Right ventricle myocardium inferior (tissue), 1 donor: ENCODE data around the gene CCDC74A. TPM values are rescaled to one million over a fixed set of nuclear protein-coding genes. Genes with fewer than 3 reads are reported as not detected.
A peak's percentile ranks its signal among the peaks of the same experiment; 100 is the strongest.
"Not testable (repeated sequence)": the region's sequence is repeated elsewhere in the genome, so short reads cannot be mapped to it uniquely, and the experiment has no call there.

Experiments
- ATAC-seq: fragments of 200-7000 bp; cut with Tn5 transposase; one replicate; pipeline ENCODE4 v1.9.1; 2020; ENCODE audit warnings: mild to moderate bottlenecking, moderate library complexity
- DNase-seq: peaks from one replicate; pipeline ENCODE4 v3.0.0; 2021; ENCODE audit errors: missing footprints
- intact Hi-C: fragments of 100-400 bp; cut with DNase I; formaldehyde crosslinking; loops from one replicate; pipeline ENCODE4 v1.11.0; 2022
- total RNA-seq: library from RNA; stranded (reverse); fragmentation: NEBNext Ultra II Directional; extraction: Animal tissue kit (Norgen Biotek cat#: 25700); gene quantifications from one replicate; pipeline ENCODE4 v1.2.1, GENCODE V29; 2021
- donor health status: DM: no; HTN: yes; CAD: no; lungs with severe emphysema.

CCDC74A gene
- total RNA-seq, 1 donor from 2014 or later = 0.65 TPM

DNA sequence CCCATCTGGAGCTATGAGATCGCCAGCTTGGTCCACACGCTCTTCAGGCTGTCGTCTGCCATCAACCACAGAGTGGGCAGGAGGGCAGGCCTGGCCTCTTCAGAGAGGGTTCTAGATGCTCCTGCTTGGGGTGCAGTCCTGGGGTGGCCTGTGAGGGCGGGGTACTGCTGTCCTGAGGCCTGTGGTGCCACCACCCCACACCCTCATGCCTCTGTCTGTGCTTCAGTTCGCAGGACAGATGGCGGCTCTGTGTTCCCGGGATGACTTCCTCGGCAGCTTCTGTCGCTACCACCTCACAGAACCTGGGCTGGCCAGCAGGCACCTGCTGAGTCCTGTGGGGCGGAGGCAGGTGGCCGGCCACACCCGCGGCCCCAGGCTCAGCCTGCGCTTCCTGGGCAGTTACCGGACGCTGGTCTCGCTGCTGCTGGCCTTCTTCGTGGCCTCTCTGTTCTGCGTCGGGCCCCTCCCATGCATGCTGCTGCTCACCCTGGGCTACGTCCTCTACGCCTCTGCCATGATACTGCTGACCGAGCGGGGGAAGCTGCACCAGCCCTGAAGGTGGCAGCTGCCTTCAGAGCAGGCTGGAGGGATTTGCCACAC lies 7.7 kb upstream of the CCDC74A start:
- intact Hi-C loops = loop anchor here (5.0 kb wide), 1 partner anchor 108 kb away; no protein-coding TSS in a partner anchor
- DNase-seq, ATAC-seq: not testable (repeated sequence)

DNA sequence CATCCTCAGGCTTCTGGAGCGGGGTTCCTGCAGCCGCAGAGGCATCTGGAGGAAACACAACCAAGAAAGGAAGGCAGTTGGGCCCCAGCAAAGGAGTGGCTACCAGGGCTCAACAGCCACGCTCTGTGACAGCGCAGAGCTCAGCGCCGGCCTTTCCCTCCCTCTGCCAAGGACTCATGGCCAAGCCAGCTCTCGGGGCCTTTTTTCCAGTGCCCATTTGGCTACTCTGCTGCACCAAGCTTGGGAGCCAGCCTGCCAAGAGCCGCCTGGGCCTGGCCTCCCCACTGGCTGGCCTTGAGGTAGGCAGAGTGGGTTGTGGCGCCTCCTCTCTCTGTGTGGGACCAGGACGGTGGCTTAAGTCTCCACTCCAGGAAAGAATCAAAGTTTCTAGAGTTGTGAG lies 7.2 kb upstream of the CCDC74A start:
- no peak for ATAC-seq
- DNase-seq = peak; percentile 59
- intact Hi-C loops = no loop called here

DNA sequence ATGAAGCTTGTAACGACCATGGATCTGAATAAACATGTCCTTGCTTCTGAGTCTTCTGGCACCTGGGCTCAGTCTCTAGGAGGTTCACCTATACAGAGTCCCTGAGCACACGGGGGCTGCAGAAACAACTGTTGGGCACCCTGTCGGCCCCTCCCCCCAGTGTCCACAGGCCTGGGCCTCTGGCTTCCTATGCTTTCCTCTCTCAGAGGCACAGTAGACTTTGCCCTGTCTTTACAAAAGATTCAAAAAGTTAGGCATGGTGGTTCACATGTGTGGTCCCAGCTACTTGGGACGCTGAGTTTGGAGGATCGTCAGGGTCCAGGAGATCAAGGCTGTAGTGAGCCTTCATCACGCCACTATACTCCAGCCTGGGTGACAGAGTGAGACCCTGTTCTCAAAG lies 6.2 kb upstream of the CCDC74A start:
- DNase-seq, intact Hi-C loops, ATAC-seq: not testable (repeated sequence)

DNA sequence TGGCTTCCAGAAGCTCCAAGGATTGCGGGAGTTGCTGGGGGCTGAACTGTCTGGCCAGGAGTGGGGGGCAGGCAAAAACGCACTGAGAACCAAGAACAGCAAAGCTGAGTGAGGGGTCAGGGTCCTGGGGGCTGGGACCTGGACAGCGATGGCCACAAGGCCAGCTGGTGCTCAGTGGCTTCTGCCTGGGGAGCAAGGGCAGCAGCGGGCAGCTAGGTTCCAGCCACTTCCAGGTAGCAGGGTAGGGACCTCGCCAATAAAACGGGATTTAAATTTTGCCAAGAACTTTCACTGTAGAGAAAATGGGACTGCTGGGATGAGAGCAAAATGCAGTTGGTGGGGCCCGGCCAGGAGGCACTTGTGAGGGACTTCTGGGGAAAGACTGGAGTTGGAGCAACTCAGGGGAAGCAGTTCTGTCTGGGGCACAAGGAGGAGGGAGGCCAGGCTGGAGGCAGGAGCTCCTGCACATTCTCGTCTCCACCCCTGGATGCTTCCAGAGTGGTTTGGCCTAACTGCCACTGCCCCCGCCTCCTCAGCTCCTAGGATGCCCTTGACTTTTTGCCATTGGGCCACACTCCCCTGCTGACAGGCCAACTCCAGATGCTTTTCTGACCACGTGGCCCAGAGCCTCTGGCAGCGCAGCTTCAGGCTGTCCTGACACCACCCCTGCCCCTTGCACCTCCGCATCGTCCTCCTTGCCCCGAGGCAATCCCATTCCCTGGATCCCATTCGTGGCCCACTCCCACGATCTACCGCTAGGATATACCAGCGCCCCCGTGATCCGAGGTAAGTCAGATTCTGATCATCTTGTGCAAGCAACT lies 5.5 kb upstream of the CCDC74A start:
- intact Hi-C loops = no loop called here
- DNase-seq = peak; percentile 76
- peak; percentile 94 for ATAC-seq

DNA sequence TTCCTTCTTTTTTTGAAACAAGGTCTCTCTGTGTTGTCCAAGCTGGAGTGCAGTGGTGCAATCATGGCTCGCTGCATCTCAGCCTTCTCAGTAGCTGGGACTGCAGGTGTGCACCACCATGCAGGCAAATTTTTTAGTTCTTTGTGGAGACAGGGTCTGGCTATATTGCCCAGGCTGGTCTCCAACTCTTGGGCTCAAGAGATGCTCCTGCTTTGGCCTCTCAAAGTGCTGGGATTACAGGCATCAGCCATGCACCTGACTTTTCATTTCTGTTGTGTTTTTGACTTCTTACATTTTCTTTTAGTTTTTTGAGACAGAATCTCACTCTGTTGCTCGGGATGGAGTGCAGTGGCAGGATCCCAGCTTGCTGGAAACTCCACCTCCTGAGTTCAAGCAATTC lies 2.4 kb upstream of the CCDC74A start:
- DNase-seq = not testable (repeated sequence)

DNA sequence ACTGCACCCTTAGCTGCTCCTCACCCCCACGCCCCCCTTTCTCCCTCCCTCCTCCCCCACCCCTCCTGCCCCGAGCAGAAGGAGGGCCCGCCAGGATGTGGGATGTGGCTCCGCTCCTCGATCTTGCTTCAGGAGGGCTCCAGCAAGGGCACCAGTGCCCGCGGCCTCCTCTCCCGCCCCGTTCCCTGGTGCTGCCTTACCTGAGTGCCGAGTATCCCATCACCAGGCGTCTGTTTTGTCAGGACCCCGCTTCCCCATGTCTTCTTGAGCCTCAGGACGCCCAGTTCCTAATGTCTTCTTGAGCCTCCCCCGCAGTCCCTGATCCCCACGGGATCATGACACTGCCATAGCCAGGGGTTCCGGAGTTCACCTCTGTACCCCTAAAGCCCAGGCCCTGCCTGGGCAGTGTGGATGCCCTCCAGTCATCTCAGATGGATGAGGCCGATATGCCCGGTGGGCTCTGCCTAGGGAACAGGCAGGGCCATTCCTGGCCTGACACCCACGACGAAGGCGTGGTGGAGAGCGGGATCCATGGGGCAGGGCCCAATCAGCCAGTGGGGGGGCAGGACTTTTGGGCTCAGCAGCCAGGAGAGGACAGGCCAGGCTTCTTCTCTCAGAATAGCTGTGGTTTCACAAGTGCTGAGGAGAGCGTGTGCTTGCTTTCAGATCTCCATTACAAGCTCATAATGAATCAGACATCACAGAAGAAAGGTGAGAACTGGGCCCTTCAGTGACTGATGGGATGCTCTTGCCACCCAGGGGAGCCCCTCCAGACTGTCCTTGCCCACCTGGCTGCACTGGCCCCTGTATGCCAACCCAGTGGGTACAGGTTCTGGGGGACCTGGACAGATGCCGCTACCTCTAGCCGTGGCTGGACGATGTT lies 1.5 kb downstream of the CCDC74A start:
- ATAC-seq, intact Hi-C loops, DNase-seq: not testable (repeated sequence)

More for the DNA sequence above, 2.4 kb upstream of the CCDC74A start:
- ATAC-seq, intact Hi-C loops: not testable (repeated sequence)

DNA sequence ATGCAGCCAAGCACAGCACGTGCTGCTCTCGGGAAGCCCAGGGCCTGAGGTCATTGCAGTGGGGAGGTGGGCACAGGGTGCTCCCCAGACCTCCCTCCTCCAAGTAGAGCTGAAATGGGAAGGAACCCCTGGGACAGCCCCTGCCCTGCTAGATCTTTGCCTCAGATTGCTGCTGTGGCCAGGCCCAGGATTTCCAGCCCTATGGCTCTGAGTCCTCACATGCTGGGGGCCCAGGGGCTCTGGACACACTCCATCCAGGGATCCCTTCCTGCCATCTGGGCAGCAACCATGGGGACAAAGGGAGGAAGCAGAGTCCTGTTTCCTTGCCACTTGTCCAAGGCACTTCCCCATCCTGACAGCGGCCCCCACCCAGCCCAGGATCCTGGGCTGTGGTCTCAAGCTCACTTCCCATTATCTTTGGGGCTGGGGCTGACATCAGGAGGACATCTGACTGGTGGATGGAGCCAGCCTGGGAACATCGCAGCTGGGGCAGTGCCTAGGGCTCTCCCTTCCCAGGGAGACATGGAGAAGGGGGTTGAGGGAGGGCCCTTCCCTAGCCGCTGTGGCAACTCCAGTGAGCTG lies 2.3 kb downstream of the CCDC74A start:
- ATAC-seq, intact Hi-C loops, DNase-seq: not testable (repeated sequence)

DNA sequence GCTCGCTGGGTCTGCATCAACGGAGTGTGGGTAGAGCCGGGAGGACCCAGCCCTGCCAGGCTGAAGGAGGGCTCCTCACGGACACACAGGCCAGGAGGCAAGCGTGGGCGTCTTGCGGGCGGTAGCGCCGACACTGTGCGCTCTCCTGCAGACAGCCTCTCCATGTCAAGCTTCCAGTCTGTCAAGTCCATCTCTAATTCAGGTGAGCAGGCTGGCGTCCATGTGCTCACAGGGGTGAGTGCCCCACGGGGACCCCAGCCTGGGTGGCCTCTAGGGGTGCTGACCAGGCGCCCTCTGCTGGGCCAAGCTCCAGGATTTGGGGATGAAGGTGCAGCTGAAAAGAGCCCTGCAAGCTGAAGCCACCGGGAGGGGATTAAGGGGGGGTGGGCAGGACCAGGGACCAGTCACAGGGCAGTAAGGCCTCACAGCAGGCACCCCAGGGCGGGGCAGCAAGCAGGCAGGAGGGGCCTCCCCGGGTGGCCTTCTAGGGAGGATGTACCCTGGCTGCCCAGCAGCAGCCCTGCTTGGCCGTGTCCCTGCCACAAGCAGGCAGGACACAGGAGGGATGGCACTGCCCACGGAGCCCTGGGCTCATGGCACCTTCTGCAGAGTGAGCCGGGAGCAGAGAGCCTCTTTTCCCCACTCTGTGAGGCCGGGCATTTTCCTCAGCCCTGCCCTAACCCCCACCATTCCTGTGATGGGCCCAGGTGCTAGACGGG lies 3.1 kb downstream of the CCDC74A start:
- DNase-seq, intact Hi-C loops, ATAC-seq: not testable (repeated sequence)

DNA sequence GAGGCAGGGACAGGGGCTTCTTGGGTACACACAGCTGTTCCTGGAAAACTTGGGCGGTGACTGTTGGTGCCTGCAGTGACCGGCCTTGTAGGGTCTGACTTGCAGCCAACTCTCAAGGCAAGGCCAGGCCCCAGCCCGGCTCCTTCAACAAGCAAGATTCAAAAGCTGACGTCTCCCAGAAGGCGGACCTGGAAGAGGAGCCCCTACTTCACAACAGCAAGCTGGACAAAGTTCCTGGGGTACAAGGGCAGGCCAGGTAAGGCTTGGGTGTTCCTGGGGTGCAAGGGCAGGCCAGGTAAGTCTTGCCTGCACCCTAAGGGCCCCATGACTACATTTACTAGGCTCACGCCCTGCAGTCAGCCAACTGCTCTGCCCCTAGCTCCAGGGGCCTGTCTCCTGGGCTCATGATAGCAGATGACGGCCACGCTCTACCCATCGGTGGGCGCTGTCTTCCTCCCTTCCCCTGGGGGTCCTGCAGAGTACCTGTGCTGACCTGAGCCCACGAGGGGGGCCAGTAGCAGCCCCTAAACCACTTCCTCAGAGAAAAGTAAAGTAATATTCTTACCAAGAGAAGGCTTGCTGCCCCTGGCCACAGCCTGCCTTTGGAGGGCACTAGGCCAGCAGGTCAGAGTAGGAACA lies 4.0 kb downstream of the CCDC74A start:
- intact Hi-C loops, ATAC-seq, DNase-seq: not testable (repeated sequence)

DNA sequence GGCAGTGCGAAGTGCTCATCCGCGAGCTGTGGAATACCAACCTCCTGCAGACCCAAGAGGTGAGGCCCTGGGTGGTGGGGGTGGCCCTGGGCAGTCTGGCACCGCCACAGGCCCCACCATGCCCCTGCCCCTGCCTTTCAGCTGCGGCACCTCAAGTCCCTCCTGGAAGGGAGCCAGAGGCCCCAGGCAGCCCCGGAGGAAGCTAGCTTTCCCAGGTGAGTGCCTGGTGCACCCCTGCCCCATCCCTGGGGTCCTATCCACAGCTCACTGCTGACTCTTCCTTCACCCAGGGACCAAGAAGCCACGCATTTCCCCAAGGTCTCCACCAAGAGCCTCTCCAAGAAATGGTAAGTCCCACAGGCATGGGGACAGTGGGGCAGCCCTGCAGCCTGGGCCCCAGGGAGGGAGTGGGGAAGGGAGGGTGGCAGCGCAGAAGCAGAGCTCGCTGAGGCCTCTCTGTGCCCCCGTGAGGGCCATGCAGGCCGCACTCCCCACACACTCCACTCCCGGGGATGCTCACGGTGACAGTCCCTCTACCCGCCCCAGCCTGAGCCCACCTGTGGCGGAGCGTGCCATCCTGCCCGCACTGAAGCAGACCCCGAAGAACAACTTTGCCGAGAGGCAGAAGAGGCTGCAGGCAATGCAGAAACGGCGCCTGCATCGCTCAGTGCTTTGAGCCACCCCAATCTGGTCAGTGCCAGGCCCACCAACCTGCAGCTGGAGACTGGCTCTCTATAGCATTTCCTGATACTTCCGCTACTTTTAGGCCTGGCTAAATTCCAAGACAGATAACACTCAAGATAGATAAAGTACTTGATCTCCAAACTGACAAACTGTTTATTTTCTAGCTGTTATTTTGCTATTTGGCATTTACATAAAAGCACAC lies 5.3 kb downstream of the CCDC74A start:
- intact Hi-C loops, DNase-seq, ATAC-seq: not testable (repeated sequence)

DNA sequence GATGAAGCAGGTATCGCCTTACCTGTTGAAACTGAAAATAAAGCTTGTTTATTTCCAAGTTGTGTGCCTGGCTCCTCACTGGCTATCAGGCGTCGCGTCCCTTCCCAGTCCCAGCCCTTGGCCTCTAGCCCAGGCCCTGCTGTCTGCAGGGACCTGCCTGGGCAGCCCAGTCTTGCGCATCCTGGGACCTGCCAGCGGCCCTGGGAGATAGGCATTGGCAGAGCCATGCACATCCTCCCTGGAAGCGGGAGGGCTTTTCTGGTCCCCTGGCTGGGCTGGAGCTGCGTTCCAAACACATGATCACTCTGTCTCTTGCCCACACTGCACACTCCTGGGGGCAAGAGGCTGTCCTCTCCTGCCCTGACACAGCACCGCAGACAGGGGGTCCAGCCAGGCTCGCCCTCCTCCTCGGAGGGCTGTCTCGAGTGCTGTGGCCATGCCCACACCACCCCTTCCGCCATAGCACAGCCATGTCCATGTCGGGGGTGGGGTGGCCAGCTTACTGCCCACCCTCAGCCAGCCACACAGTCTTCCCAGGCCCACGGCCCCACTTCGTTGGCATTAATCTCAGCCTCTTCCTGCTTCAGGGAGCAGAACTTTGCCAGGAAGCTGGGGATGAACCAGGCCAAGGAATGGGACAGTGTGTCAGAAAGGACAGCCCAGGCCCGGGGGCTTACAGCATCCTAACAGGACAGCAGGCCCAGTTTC lies 6.1 kb downstream of the CCDC74A start:
- intact Hi-C loops, ATAC-seq, DNase-seq: not testable (repeated sequence)

DNA sequence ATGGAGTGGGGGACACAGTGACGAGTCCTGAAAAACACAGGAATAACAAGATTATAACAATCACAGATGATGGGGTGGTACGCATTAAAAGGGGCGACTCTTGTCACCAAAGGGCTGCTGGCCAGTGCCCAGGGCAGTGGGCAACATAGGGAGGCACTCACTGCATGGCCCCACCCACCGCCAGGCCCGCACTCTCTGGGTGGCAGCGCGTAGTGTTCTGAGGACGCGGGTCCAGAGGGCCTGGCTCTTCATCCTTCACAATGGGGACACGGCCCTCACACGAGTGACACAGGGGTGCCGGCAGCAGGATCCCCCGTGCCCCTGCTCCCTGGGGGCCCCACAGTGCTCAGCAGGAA lies 6.6 kb downstream of the CCDC74A start:
- ATAC-seq, DNase-seq, intact Hi-C loops: not testable (repeated sequence)

DNA sequence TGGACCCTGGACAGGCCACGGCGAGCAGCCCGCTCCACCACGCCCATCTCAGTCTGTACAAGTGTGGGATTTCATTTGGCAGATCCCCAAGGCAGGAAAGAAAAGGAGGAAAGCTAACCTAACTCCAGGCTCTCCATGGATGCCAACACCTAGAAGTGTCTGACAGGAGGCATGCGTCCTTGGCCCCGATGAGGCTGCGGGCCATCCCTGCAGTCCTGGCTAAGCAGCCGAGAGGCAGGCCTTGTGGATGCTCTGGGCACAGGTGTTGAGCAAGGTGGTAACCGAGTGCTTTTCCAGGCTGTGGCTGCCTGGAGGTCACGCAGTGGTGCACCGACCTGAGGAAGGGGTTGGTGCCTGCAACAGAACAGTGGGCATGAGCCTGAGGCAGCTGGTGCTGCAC lies 7.3 kb downstream of the CCDC74A start:
- intact Hi-C loops, ATAC-seq, DNase-seq: not testable (repeated sequence)

DNA sequence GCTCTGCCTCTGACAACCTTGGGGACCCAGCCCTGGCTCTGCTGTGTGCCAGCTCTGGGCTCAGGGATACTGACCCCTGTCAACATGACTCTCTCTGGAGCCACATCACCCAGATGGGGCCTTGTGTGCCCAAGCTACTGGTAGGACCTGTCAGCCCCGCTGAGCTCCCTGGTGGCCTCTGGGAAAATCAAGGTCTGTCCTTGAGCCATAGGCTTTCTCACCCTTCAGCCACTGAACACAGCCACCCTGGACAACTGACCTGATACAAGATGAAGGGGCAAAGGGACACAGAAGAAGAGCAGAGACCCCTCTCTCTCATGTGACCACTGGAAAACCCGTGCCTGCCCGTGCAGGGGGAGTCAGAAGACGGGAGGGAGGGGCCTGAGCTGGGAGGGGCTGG lies 7.8 kb downstream of the CCDC74A start:
- intact Hi-C loops = no loop called here
- no peak for ATAC-seq
- no peak for DNase-seq

DNA sequence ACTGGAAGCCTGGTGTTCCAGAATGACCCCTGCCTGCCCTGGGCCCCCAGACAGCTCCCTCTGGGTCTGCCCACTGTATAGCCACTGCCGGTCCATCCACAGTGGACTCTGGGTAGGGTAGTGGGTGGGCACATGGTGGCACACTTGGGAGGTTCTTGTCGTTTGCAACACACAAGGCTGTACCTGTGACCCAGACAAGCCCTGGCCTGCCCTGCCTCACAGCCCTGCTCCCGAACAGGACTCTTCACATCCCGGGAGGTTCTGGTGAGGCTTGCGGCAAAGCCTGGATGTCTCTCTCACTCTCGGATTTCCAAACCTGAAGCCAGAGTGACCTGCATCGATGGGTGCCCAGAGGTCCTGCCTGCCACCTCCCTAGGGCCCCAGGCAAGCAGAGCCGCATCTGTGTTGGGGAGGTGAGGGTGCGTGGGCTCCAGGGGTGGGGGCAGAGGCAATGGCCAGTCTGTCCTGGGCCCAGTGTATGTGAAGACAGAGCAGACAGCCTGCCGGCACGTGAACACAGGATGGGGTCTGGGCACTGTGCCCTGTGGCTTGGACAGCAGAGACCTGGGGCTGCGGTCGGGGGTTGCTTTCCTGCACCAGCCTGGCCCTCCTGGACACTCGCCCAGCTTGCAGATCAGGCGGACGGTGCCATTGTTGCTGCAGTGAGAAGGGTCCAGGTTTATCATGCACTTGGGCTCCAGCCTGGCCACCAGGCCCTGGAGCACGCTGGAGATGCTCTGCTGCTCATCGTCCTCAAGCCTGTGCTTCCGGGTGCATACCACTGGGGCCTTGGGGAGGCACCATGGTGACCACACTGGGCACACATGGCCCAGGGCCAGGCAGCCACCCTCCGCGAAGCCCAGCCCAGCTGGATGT lies 8.5 kb downstream of the CCDC74A start:
- ATAC-seq, DNase-seq, intact Hi-C loops: not testable (repeated sequence)
